HCT116 (cell line): ENCODE measurements around the gene EML1. TPM values are rescaled to one million over a fixed set of nuclear protein-coding genes. Genes with fewer than 3 reads are reported as not detected.

Source experiments
- ATAC-seq: fragments of 200-7000 bp; cut with Tn5 transposase; 2 replicates; pipeline ENCODE4 v1.9.1; 2020; ENCODE audit warnings: mild to moderate bottlenecking, moderate library complexity
- BruUV-seq: library from RNA; stranded (reverse); fragments of 400-500 nt; replicated peaks from 2 replicates; lab custom pipeline; 2021; lab: Mats Ljungman, UMichigan
- CTCF ChIA-PET: fragments of 300-600 bp; sonication (Branson Sonifier 250); formaldehyde crosslinking; loops from one replicate; lab custom pipeline; 2021; ENCODE audit warnings: antibody characterized with exemption; lab: Charles Lee
- POLR2A ChIA-PET: fragments of 300-600, 350-600 bp; sonication (Branson Sonifier 250); formaldehyde crosslinking; loops from one replicate; lab custom pipeline; 2021; ENCODE audit warnings: antibody characterized with exemption; lab: Charles Lee
- RAD21 ChIA-PET, 2 experiments: fragments of 300-600 bp; sonication (Branson Sonifier 250); formaldehyde crosslinking; loops; one replicate each; lab custom pipeline; 2023; ENCODE audit warnings: low total read pairs in 2 of 2; ENCODE audit not compliant: uncharacterized antibody in 2 of 2, unreplicated experiment in 2 of 2, low non-redundant PET in 1 of 2; lab: Charles Lee
- DNase-seq: peaks from one replicate; pipeline ENCODE4 v3.0.0-alpha.2; 2010; ENCODE audit warnings: low read depth, low spot score
- H2AFZ ChIP-seq: fragments of 200-600 bp; shearing (Covaris generic), sonication (generic); 2 replicates; pipeline ENCODE4 v1.6.1; 2017; ENCODE audit warnings: low read depth, mixed run types, mixed read lengths, antibody characterized with exemption, low read length; ENCODE audit not compliant: poor library complexity, severe bottlenecking
- H3K27ac ChIP-seq: 2 replicates; pipeline ENCODE4 v1.5.1; 2012; ENCODE audit warnings: low read depth, low read length
- H3K27me3 ChIP-seq: fragments of 200-600 bp; sonication (generic); 2 replicates; pipeline ENCODE4 v1.6.1; 2016; ENCODE audit warnings: mixed run types, low read length, mixed read lengths; ENCODE audit not compliant: insufficient read depth
- H3K36me3 ChIP-seq, 2 experiments: fragments of 200-500 bp in 1 of 2; fragments of 200-600 bp in 1 of 2; sonication (Bioruptor generic) in 1 of 2; sonication (generic) in 1 of 2; 2 replicates each; pipeline versions ENCODE4 v1.5.1 to v1.6.1; 2014 to 2016; ENCODE audit warnings: low read length in 2 of 2, inconsistent platforms in 1 of 2, mixed read lengths in 1 of 2, mixed run types in 1 of 2; ENCODE audit not compliant: insufficient read depth in 2 of 2, control insufficient read depth in 1 of 2
- H3K4me1 ChIP-seq, 2 experiments: fragments of 200-600 bp in 1 of 2; sonication (generic) in 1 of 2; 2 replicates each; pipeline versions ENCODE4 v1.5.1 to v1.6.1; 2012 to 2017; ENCODE audit warnings: low read length in 2 of 2, inconsistent platforms in 1 of 2, mild to moderate bottlenecking in 1 of 2, mixed read lengths in 1 of 2, mixed run types in 1 of 2, moderate library complexity in 1 of 2; ENCODE audit not compliant: insufficient read depth in 2 of 2, control insufficient read depth in 1 of 2
- H3K4me2 ChIP-seq: fragments of 200-600 bp; sonication (generic); 2 replicates; pipeline ENCODE4 v1.6.1; 2017; ENCODE audit warnings: mixed run types, low read length, mixed read lengths
- H3K4me3 ChIP-seq, 2 experiments: fragments of 200-600 bp in 1 of 2; sonication (generic) in 1 of 2; replicated peaks in 1 of 2; 2 replicates each; pipeline ENCODE4 v1.5.1; 2011 to 2016; ENCODE audit warnings: low read length in 2 of 2, control low read depth in 1 of 2, low read depth in 1 of 2, mild to moderate bottlenecking in 1 of 2, mixed read lengths in 1 of 2, mixed run types in 1 of 2
- H3K79me2 ChIP-seq: fragments of 200-600 bp; sonication (generic); 2 replicates; pipeline ENCODE4 v1.6.1; 2017; ENCODE audit warnings: mild to moderate bottlenecking, mixed run types, low read length, moderate library complexity, mixed read lengths; ENCODE audit not compliant: insufficient read depth
- H3K9ac ChIP-seq: fragments of 200-600 bp; sonication (generic); 2 replicates; pipeline ENCODE4 v1.6.1; 2016; ENCODE audit warnings: low read length, mixed read lengths
- H3K9me2 ChIP-seq: fragments of 200-600 bp; sonication (generic), shearing (Covaris generic); 2 replicates; pipeline ENCODE4 v1.6.1; 2017; ENCODE audit warnings: mixed run types, mild to moderate bottlenecking, moderate library complexity; ENCODE audit not compliant: insufficient read depth
- H3K9me3 ChIP-seq, 2 experiments: fragments of 200-500 bp in 1 of 2; fragments of 200-600 bp in 1 of 2; sonication (Bioruptor generic) in 1 of 2; sonication (generic) in 1 of 2; 2 replicates each; pipeline ENCODE4 v1.6.1; 2014 to 2017; ENCODE audit warnings: low read length in 2 of 2, mixed read lengths in 2 of 2, inconsistent platforms in 1 of 2, low read depth in 1 of 2, mild to moderate bottlenecking in 1 of 2, mixed run types in 1 of 2, moderate library complexity in 1 of 2; ENCODE audit not compliant: control insufficient read depth in 1 of 2, insufficient read depth in 1 of 2
- H4K20me1 ChIP-seq: fragments of 200-600 bp; sonication (generic), shearing (Covaris generic); 2 replicates; pipeline ENCODE4 v1.6.1; 2017; ENCODE audit warnings: mixed run types, mild to moderate bottlenecking, moderate library complexity; ENCODE audit not compliant: insufficient read depth
- CEBPB ChIP-seq: IDR thresholded peaks from 2 replicates; pipeline ENCODE4 v1.6.1; 2012; ENCODE audit warnings: low read depth
- EZH2 ChIP-seq: fragments of 200-600 bp; sonication (generic); IDR thresholded peaks from 2 replicates; pipeline ENCODE4 v1.6.1; 2017; ENCODE audit warnings: antibody characterized with exemption, mixed run types
- EZH2phosphoT487 ChIP-seq: fragments of 200-600 bp; IDR thresholded peaks from 2 replicates; pipeline ENCODE4 v1.6.1; 2018; ENCODE audit warnings: antibody characterized with exemption, borderline replicate concordance
- FOSL1 ChIP-seq: IDR thresholded peaks from 2 replicates; pipeline ENCODE4 v1.6.1; 2012; ENCODE audit warnings: low read depth
- JUND ChIP-seq: IDR thresholded peaks from 2 replicates; pipeline ENCODE4 v1.6.1; 2012
- POLR2A ChIP-seq: IDR thresholded peaks from 2 replicates; pipeline ENCODE4 v1.7.0; 2011; ENCODE audit warnings: borderline replicate concordance; ENCODE audit not compliant: insufficient read depth, insufficient read length; ENCODE audit errors: extremely low read depth
- POLR2AphosphoS5 ChIP-seq: IDR thresholded peaks from 2 replicates; pipeline ENCODE4 v1.6.1; 2011; ENCODE audit warnings: mild to moderate bottlenecking, low read depth, low read length, moderate library complexity
- RAD21 ChIP-seq: IDR thresholded peaks from 2 replicates; pipeline ENCODE4 v1.6.1; 2012; ENCODE audit warnings: low read depth, mild to moderate bottlenecking
- SIN3A ChIP-seq: IDR thresholded peaks from 2 replicates; pipeline ENCODE4 v1.6.1; 2012; ENCODE audit warnings: low read depth
- SRF ChIP-seq: IDR thresholded peaks from 2 replicates; pipeline ENCODE4 v1.6.1; 2012; ENCODE audit warnings: low read depth
- TCF7L2 ChIP-seq: IDR thresholded peaks from 2 replicates; pipeline ENCODE4 v1.7.0; 2011; ENCODE audit warnings: borderline replicate concordance, inconsistent platforms; ENCODE audit not compliant: insufficient read depth, insufficient read length; ENCODE audit errors: extremely low read depth
- YY1 ChIP-seq: IDR thresholded peaks from 2 replicates; pipeline ENCODE4 v1.6.1; 2011; ENCODE audit warnings: low read length, low read depth, moderate library complexity, mild to moderate bottlenecking; ENCODE audit not compliant: insufficient replicate concordance; ENCODE audit errors: extremely low read depth
- ZNF274 ChIP-seq: fragments of 200-500 bp; sonication (Bioruptor generic); IDR thresholded peaks from 2 replicates; pipeline ENCODE4 v1.6.1; 2014; ENCODE audit warnings: mild to moderate bottlenecking, low read depth, low read length, inconsistent platforms
- intact Hi-C: fragments of 100-400 bp; cut with micrococcal nuclease; formaldehyde crosslinking; loops from 2 replicates; pipeline ENCODE4 v1.10.0; 2022
- total RNA-seq: library from RNA; stranded (reverse); gene quantifications from one replicate; pipeline ENCODE4 v1.2.1, GENCODE V29; 2021; ENCODE audit not compliant: unreplicated experiment
- TF ChIP-seq, protein P1 (sequence below): IDR thresholded peaks from 2 replicates; pipeline ENCODE4 v1.6.1; 2011; ENCODE audit warnings: mild to moderate bottlenecking, low read length, moderate library complexity; ENCODE audit not compliant: insufficient replicate concordance; ENCODE audit errors: extremely low read depth
- TF ChIP-seq, protein P2 (sequence below): IDR thresholded peaks from 2 replicates; pipeline ENCODE4 v1.6.1; 2012
- TF ChIP-seq, protein P3 (sequence below): IDR thresholded peaks from 2 replicates; pipeline ENCODE4 v1.6.1; 2012; ENCODE audit warnings: low read depth
- TF ChIP-seq, protein P4 (sequence below), 3 experiments: fragments of 200-600 bp in 1 of 3; sonication (generic) in 1 of 3; IDR thresholded peaks in 2 of 3; conservative IDR thresholded peaks in 1 of 3; 2 replicates each; pipeline ENCODE4 v1.5.1; 2012 to 2017; ENCODE audit warnings: low read depth in 2 of 3, low read length in 2 of 3, antibody characterized with exemption in 1 of 3, borderline replicate concordance in 1 of 3, control low read depth in 1 of 3, mild to moderate bottlenecking in 1 of 3, mixed read lengths in 1 of 3, mixed run types in 1 of 3, moderate library complexity in 1 of 3; ENCODE audit not compliant: insufficient read depth in 1 of 3
- TF ChIP-seq, protein P5 (sequence below): IDR thresholded peaks from 2 replicates; pipeline ENCODE4 v1.6.1; 2012

EML1 gene
- total RNA-seq, 1 experiment from 2014 or later, result 7.4 TPM

- Histone ChIP-seq H3K4me1 (peaks cover 0 to 3% of the 10 kb centered on the region in 2 experiments; a peak in 3 of 4 replicates), H2AFZ (no peak overlapping the region), H3K79me2 (no peaks in the 10 kb centered on the region), H3K27ac (no peak overlapping the region), H3K9me2 (no peaks in the 10 kb centered on the region), H3K36me3 (no peaks in the 10 kb centered on the region)
- intact Hi-C loops, result no loop called here
- no peak for DNase-seq
- POLR2A ChIA-PET, result no interaction called here
- BruUV-seq, result no TSS peak
- RAD21 ChIA-PET, result no interaction called here
- TF ChIP-seq FOSL1 (no peak), EZH2phosphoT487 (no peak), SIN3A (no peak), POLR2A (no peak), ZNF274 (no peak), CEBPB (no peak), JUND (no peak), SRF (no peak), TCF7L2 (no peak), YY1 (no peak), RAD21 (no peak), POLR2AphosphoS5 (no peak), EZH2 (no peak)
- TF ChIP-seq, protein P1, sequence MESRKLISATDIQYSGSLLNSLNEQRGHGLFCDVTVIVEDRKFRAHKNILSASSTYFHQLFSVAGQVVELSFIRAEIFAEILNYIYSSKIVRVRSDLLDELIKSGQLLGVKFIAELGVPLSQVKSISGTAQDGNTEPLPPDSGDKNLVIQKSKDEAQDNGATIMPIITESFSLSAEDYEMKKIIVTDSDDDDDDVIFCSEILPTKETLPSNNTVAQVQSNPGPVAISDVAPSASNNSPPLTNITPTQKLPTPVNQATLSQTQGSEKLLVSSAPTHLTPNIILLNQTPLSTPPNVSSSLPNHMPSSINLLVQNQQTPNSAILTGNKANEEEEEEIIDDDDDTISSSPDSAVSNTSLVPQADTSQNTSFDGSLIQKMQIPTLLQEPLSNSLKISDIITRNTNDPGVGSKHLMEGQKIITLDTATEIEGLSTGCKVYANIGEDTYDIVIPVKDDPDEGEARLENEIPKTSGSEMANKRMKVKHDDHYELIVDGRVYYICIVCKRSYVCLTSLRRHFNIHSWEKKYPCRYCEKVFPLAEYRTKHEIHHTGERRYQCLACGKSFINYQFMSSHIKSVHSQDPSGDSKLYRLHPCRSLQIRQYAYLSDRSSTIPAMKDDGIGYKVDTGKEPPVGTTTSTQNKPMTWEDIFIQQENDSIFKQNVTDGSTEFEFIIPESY, result no peak
- TF ChIP-seq, protein P2, sequence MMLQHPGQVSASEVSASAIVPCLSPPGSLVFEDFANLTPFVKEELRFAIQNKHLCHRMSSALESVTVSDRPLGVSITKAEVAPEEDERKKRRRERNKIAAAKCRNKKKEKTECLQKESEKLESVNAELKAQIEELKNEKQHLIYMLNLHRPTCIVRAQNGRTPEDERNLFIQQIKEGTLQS, result no peak
- TF ChIP-seq, protein P3, sequence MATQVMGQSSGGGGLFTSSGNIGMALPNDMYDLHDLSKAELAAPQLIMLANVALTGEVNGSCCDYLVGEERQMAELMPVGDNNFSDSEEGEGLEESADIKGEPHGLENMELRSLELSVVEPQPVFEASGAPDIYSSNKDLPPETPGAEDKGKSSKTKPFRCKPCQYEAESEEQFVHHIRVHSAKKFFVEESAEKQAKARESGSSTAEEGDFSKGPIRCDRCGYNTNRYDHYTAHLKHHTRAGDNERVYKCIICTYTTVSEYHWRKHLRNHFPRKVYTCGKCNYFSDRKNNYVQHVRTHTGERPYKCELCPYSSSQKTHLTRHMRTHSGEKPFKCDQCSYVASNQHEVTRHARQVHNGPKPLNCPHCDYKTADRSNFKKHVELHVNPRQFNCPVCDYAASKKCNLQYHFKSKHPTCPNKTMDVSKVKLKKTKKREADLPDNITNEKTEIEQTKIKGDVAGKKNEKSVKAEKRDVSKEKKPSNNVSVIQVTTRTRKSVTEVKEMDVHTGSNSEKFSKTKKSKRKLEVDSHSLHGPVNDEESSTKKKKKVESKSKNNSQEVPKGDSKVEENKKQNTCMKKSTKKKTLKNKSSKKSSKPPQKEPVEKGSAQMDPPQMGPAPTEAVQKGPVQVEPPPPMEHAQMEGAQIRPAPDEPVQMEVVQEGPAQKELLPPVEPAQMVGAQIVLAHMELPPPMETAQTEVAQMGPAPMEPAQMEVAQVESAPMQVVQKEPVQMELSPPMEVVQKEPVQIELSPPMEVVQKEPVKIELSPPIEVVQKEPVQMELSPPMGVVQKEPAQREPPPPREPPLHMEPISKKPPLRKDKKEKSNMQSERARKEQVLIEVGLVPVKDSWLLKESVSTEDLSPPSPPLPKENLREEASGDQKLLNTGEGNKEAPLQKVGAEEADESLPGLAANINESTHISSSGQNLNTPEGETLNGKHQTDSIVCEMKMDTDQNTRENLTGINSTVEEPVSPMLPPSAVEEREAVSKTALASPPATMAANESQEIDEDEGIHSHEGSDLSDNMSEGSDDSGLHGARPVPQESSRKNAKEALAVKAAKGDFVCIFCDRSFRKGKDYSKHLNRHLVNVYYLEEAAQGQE, result no peak
- TF ChIP-seq, protein P4, sequence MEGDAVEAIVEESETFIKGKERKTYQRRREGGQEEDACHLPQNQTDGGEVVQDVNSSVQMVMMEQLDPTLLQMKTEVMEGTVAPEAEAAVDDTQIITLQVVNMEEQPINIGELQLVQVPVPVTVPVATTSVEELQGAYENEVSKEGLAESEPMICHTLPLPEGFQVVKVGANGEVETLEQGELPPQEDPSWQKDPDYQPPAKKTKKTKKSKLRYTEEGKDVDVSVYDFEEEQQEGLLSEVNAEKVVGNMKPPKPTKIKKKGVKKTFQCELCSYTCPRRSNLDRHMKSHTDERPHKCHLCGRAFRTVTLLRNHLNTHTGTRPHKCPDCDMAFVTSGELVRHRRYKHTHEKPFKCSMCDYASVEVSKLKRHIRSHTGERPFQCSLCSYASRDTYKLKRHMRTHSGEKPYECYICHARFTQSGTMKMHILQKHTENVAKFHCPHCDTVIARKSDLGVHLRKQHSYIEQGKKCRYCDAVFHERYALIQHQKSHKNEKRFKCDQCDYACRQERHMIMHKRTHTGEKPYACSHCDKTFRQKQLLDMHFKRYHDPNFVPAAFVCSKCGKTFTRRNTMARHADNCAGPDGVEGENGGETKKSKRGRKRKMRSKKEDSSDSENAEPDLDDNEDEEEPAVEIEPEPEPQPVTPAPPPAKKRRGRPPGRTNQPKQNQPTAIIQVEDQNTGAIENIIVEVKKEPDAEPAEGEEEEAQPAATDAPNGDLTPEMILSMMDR (IDR thresholded peaks at IDR 0.05 in 2 of 3, conservative IDR thresholded peaks at IDR 0.05 in 1 of 3; ENCODE audit: borderline replicate concordance in 1 of 3, insufficient read depth in 1 of 3, low read depth in 2 of 3, low read length in 2 of 3), result no peak
- TF ChIP-seq, protein P5, sequence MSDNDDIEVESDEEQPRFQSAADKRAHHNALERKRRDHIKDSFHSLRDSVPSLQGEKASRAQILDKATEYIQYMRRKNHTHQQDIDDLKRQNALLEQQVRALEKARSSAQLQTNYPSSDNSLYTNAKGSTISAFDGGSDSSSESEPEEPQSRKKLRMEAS, result no peak
- TF ChIP-seq, all 23 proteins: peak for 0
- Histone ChIP-seq H3K4me3 (no peak overlapping the region), H4K20me1 (no peaks in the 10 kb centered on the region), H3K9me3 (no peaks in the 10 kb centered on the region), H3K27me3 (no peaks in the 10 kb centered on the region), H3K4me2 (no peak overlapping the region), H3K9ac (no peak overlapping the region)
- ATAC-seq, result no peak
- CTCF ChIA-PET, result interaction anchor here (0.6 to 0.7 kb wide), 2 partner anchors 9 to 15 kb away, joined by 3 read pairs; no protein-coding TSS in a partner anchor
These were observed 47.8 kb upstream of the EML1 start for GRCh38 chr14:99745307-99745951.
